GM12801 (cell line): ENCODE data around the gene GBE1.

Source experiments
- TF ChIP-seq, protein P1 (sequence below): IDR thresholded peaks from one replicate; pipeline ENCODE4 v1.5.1; 2011; ENCODE audit warnings: control low read depth; ENCODE audit not compliant: insufficient read length; ENCODE audit errors: extremely low read depth

The GBE1 gene

DNA sequence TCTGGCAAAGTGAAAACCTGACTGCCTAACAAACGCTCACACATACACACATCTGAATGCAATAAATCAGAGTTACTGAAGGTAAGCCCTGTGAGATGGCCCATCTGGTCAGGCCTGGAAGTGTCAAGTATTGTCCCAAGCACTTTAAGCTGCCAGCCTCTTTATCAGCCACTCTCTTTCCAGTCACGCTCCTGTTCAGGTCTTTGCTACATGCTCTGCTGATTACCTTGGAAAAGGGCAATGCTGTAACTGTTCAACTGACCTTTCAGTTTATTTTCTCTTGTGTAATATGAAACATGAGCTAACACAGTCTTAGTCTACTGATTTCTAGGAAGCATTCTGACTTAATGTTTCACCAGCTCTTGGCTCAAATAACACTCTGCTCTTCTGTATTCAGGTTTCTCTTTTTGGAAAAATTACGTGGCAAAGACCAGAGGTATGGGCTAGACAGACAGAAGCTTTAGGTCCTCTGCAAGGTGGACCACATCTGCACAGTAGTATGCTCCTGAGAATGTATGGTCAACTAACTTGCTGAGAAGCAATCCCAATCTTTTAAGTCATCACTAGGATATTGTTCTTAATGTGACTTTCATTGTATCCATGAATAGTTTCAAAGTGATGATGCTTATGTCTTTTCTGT lies 44.5 kb downstream of the GBE1 start:
- TF ChIP-seq, protein P1, sequence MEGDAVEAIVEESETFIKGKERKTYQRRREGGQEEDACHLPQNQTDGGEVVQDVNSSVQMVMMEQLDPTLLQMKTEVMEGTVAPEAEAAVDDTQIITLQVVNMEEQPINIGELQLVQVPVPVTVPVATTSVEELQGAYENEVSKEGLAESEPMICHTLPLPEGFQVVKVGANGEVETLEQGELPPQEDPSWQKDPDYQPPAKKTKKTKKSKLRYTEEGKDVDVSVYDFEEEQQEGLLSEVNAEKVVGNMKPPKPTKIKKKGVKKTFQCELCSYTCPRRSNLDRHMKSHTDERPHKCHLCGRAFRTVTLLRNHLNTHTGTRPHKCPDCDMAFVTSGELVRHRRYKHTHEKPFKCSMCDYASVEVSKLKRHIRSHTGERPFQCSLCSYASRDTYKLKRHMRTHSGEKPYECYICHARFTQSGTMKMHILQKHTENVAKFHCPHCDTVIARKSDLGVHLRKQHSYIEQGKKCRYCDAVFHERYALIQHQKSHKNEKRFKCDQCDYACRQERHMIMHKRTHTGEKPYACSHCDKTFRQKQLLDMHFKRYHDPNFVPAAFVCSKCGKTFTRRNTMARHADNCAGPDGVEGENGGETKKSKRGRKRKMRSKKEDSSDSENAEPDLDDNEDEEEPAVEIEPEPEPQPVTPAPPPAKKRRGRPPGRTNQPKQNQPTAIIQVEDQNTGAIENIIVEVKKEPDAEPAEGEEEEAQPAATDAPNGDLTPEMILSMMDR: no peak

DNA sequence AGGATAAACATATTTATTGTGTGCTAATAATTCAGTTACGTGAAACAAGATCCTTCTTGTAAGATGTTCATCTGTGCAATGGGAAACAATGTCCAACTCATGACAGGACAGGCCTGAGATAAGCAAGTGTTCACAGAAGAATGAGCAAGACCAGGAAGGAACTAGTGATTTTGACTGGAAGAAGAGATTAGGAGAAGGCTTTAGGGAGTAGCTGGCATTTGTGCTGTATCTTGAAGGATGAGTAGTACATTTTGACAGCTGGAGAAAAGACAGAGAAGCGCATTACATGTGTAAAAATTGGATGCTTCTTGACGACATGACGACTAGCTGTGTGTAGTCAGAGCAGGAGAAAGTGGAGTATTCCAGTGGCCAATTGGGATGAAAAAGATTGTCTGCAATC lies 48.4 kb downstream of the GBE1 start:
- TF ChIP-seq, protein P1: no peak

DNA sequence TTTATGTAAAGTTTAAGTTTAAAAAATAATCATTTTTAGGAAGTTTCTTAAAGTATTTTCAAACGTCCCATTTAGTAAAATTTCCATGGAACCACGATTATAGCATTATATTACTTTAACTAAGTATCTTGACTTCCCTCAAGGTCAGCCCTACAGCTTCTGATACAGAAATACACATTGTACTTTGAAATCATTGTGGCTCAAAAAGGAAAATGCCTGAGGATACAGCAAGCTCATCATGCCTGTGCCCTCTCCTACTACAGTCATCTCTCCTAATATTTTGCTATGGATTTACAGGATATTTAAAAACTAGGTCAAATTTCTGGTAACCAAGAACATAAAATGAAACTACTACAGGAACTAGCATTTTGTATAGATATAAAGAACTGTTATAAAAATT lies 51.8 kb downstream of the GBE1 start:
- TF ChIP-seq, protein P1: no peak

DNA sequence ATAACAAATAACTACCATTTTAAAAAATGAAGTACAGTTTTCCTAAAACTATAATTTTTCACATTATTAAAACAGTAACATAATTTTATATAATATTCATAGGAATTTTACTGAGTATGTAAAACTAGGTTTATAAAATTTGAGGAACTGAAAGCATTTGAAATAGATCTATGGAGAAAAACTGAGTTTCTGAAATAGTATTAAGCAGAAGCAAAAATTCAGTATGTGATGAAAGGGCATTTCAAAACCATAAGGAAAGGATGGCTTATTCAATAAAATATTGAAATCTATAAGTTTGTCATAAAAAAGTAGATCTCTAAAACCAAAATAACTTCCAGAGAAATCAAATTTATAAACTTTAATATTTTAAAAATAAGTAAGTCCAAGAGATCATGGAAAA lies 53.4 kb downstream of the GBE1 start:
- TF ChIP-seq, protein P1: no peak

DNA sequence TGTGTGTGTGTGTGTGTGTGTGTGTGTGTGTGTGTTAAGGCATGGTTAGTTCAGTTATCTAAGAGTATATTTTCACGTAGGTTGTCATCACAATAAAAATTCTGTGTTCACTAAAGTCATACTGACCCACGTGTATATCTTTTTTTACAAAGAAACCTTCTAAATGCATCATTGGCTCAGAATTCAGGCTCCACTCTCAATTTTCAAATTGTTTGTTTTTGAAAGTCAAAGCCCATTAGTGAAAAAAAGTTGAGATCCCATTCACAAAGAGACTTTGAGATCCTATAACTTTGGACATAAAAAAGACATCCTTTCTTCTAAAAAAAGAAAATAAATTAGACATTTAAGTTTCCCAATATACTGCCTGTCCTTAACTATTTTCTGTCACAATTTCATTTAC lies 59.3 kb downstream of the GBE1 start:
- TF ChIP-seq, protein P1: no peak

DNA sequence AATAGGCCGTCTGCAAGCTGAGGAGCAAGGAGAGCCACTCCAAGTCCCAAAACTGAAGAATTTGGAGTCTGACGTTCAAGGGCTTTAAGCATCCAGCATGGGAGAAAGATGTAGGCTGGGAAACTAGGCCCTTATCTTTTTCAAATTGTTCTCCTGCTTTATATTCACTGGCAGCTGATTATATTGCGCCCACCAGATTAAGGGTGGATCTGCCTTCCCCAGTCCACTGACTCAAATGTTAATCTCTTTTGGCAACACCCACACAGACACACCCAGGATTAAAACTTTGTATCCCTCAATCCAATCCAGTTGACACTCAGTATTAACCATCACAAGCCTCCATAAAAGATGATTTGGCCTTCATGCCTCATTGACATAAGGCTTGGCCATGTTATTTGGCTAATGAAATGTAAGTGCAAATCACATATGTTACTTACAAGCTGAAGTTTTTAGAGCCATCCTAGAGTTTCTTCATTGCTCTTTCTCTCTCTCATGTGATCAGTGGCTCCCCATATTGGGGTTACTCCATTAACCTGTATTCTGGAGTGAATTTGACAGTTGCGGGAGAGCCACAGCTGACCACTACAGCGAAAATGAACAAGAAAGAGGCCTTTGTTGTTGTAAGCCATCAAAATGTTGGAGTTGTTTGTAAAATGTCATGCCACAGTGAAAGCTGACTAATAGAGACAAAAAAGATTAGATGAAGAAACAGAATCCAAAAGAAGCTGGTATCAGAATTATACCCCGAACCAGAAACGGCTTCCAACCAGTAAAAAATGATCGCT lies 61.7 kb downstream of the GBE1 start:
- TF ChIP-seq, protein P1: no peak

DNA sequence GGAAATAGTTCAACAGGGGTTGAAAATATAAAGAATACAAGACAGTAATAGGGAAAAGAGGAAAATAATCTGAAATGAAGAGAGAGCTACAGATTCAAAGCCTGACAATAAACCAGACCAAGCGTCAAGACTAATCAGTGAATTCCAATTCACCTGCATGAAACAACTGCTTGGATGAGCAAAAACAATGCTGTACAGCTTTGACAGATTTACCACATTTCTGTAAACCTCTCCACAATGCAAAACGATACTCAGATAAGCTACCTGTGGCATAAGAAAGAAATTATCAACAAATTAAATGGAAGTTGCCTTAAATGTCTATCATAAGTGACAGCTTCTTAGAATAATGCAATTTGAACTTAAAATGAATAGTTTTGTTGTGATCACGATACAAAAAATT lies 65.4 kb downstream of the GBE1 start:
- TF ChIP-seq, protein P1: no peak
